DMS53 treated with DMSO at 0.1 percent for 48 hours (cell line): ENCODE measurements around the gene NIM1K.
"Not testable (repeated sequence)": the region's sequence is repeated elsewhere in the genome, so short reads cannot be mapped to it uniquely, and the experiment has no call there.

Experiments
- DNase-seq: peaks from one replicate; lab custom pipeline; 2025; ENCODE audit not compliant: unreplicated experiment; lab: John Stamatoyannopoulos, UW

The NIM1K gene

GRCh38 chr5:43313035-43313853, 121.2 kb downstream of the NIM1K start, which contains the start of gene HMGCS1:
Gene HMGCS1, minus strand, starts transcription at chr5:43313412. Its CDS starts 14,447 bp downstream, at chr5:43298965.
- peak; percentile 94 for DNase-seq

GRCh38 chr5:43313854-43314457, 121.9 kb downstream of the NIM1K start:
- peak; percentile 26 for DNase-seq

GRCh38 chr5:43314724-43315123, 122.7 kb downstream of the NIM1K start:
- no peak for DNase-seq

GRCh38 chr5:43315263-43315662, 123.2 kb downstream of the NIM1K start:
- DNase-seq: no peak

- DNase-seq: no peak
Observed at GRCh38 chr5:43315682-43316081, 123.7 kb downstream of the NIM1K start.

GRCh38 chr5:43316421-43316820, 124.4 kb downstream of the NIM1K start:
- no peak for DNase-seq

- no peak for DNase-seq
Observed at GRCh38 chr5:43320846-43321245, 128.8 kb downstream of the NIM1K start.

GRCh38 chr5:43323488-43323887, 131.5 kb downstream of the NIM1K start:
- not testable (repeated sequence) for DNase-seq

GRCh38 chr5:43325624-43326023, 133.6 kb downstream of the NIM1K start:
- not testable (repeated sequence) for DNase-seq
